SK-N-MC (cell line): Measurements from ENCODE around the gene CNOT6.

Experiments used
- EZH2 ChIP-seq: fragments of 200-600 bp; sonication (generic); IDR thresholded peaks from one replicate; pipeline ENCODE4 v1.6.1; 2017; ENCODE audit warnings: antibody characterized with exemption
- FOXP2 ChIP-seq: optimal IDR thresholded peaks from 2 replicates; pipeline ENCODE3; 2011; ENCODE audit warnings: mild to moderate bottlenecking, moderate library complexity; ENCODE audit not compliant: insufficient read depth; ENCODE audit errors: extremely low read length, control extremely low read depth
- POLR2AphosphoS5 ChIP-seq: IDR thresholded peaks from 2 replicates; pipeline ENCODE4 v1.6.1; 2012; ENCODE audit warnings: mild to moderate bottlenecking, low read depth, low read length, borderline replicate concordance

GRCh38 chr5:180598316-180598701 is 104.1 kb downstream of the CNOT6 start:
- TF ChIP-seq EZH2 (no peak), POLR2AphosphoS5 (no peak), FOXP2 (no peak)
